A549 treated with Hydrocortisone at 1 μM for 4 hours (cell line): ENCODE results near the gene CYB5RL. TPM values are rescaled to one million over a fixed set of nuclear protein-coding genes. Genes with fewer than 3 reads are reported as not detected.

Experiments used
- total RNA-seq: library from RNA; stranded (reverse); fragments of 200-300 nt; extraction: Qiagen RNA extraction; gene quantifications from 5 replicates; pipeline ENCODE4 v1.2.3, GENCODE V29; 2022

CYB5RL gene, protein sequence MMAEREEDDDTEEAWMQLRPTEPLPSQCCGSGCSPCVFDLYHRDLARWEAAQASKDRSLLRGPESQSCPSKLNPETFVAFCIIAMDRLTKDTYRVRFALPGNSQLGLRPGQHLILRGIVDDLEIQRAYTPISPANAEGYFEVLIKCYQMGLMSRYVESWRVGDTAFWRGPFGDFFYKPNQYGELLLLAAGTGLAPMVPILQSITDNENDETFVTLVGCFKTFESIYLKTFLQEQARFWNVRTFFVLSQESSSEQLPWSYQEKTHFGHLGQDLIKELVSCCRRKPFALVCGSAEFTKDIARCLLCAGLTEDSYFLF
- 2.7 to 3.6 TPM (median 3.1 TPM) in 5 replicates for total RNA-seq

DNA sequence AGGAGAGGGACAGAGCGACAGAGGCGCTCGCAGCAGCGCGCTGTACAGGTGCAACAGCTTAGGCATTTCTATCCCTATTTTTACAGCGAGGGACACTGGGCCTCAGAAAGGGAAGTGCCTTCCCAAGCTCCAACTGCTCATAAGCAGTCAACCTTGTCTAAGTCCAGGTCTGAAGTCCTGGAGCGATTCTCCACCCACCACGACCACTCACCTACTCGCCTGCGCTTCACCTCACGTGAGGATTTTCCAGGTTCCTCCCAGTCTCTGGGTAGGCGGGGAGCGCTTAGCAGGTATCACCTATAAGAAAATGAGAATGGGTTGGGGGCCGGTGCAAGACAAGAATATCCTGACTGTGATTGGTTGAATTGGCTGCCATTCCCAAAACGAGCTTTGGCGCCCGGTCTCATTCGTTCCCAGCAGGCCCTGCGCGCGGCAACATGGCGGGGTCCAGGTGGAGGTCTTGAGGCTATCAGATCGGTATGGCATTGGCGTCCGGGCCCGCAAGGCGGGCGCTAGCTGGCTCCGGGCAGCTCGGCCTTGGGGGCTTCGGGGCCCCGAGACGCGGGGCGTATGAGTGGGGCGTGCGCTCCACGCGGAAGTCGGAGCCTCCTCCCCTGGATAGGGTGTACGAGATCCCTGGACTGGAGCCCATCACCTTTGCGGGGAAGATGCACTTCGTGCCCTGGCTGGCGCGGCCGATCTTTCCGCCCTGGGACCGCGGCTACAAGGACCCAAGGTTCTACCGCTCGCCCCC lies at the start of gene CYB5RL, which contains the start of gene MRPL37:
Gene CYB5RL (minus strand): TSS at position 266 of the 754 bp plus-strand sequence. CDS start 4,414 bp downstream, outside the sequence.
Gene MRPL37 (plus strand): TSS at position 403 of the 754 bp plus-strand sequence. CDS start 77 bp downstream, at position 480.

DNA sequence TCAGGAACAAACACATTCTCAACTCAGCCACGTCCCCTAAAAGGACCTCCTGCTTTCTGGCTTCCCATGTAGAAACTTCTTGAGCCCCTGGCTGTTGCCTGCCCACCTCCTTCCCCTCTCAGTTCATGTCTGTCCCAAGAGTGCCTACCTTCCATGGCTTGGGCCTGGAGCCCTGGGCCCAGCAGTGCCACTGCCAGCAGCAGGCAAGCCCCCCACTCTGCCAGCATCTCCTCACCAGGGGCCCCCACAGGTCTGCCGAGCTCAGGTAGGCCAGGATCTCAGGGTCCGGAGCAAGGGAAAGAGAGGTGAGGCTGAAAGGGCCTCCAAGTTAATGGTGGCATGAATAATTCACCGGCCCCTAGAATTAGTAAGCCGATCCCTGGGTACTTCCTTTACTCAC lies 47.1 kb downstream of the CYB5RL start, which contains the start of gene CDCP2:
Gene CDCP2 (minus strand): TSS at position 305 of the 400 bp plus-strand sequence. CDS start 78 bp downstream, at position 227.

Other genes with a start within 250 kb of the CYB5RL start
- gene LDLRAD1, start 181.8 kb downstream of the CYB5RL start, total RNA-seq = not detected in 5 replicates
- gene TMEM59, start 146.8 kb downstream of the CYB5RL start, total RNA-seq = 114 to 130 TPM (median 117 TPM) in 5 replicates
- 2.1 to 2.9 TPM (median 2.6 TPM) in 5 replicates for gene TCEANC2, start 146.4 kb downstream of the CYB5RL start, total RNA-seq
- gene CDCP2, start 47.0 kb downstream of the CYB5RL start, total RNA-seq = not detected in 5 replicates
- 89.9 to 97.4 TPM (median 92.3 TPM) in 5 replicates for gene MRPL37, start 137 bp upstream of the CYB5RL start, total RNA-seq
- 5.7 to 7.4 TPM (median 6.4 TPM) in 5 replicates for gene SSBP3, start 206.4 kb upstream of the CYB5RL start, total RNA-seq